Cardiac muscle cell (in vitro differentiated cells and primary cell): ENCODE data around the gene CCDC182. TPM values are rescaled to one million over a fixed set of nuclear protein-coding genes. Genes with fewer than 3 reads are reported as not detected.

Experiments used
- DNase-seq, 2 donors: peaks; one replicate each; pipeline versions ENCODE4 v3.0.0 to v3.0.0-alpha.2; 2010 to 2017; ENCODE audit warnings: low read depth in 1 of 2, low spot score in 1 of 2
- H3K27ac ChIP-seq: fragments of 200-600 bp; sonication (generic); 2 replicates; pipeline ENCODE4 v1.5.1; 2016
- H3K27me3 ChIP-seq: fragments of 200-600 bp; sonication (generic); 2 replicates; pipeline ENCODE4 v1.6.0; 2016; ENCODE audit warnings: control low read depth
- H3K36me3 ChIP-seq: fragments of 200-600 bp; sonication (generic); 2 replicates; pipeline ENCODE4 v1.5.1; 2016; ENCODE audit warnings: control low read depth
- H3K4me1 ChIP-seq: fragments of 200-600 bp; sonication (generic); 2 replicates; pipeline ENCODE4 v1.8.1; 2017; ENCODE audit warnings: low read depth, mild to moderate bottlenecking, mixed run types
- H3K4me3 ChIP-seq: fragments of 200-600 bp; sonication (generic); 2 replicates; pipeline ENCODE4 v1.5.1; 2016; ENCODE audit warnings: mild to moderate bottlenecking
- H3K9me3 ChIP-seq: fragments of 200-600 bp; sonication (generic); 2 replicates; pipeline ENCODE4 v1.5.1; 2017; ENCODE audit warnings: low read depth, mild to moderate bottlenecking, control low read depth
- polyA plus RNA-seq: library from polyadenylated mRNA; unstranded; fragments of >200 nt; fragmentation: Nextera tagmentation; extraction: Ambion mirVana; gene quantifications from 2 replicates; pipeline ENCODE4 v1.2.1, GENCODE V29; 2016
- total RNA-seq: library from RNA; depleted of rRNA; stranded (reverse); fragments of >200 nt; gene quantifications from 2 replicates; pipeline ENCODE4 v1.2.3, GENCODE V29; 2016
- TF ChIP-seq, protein P1 (sequence below): IDR thresholded peaks from 2 replicates; pipeline ENCODE4 v1.5.1; 2012; ENCODE audit warnings: low read depth, mild to moderate bottlenecking, low read length

CCDC182 gene
- total and polyA plus RNA-seq, 2 experiments from 2014 or later, result not detected

GRCh38 chr17:57726838-57727237, 18.3 kb downstream of the CCDC182 start:
- DNase-seq, result no peak
- Histone ChIP-seq H3K27me3 (peaks cover 7% of the 10 kb centered on the region), H3K27ac (no peak overlapping the region), H3K4me1 (peaks cover 21% of the 10 kb centered on the region), H3K9me3 (no peaks in the 10 kb centered on the region), H3K4me3 (no peak overlapping the region), H3K36me3 (no peaks in the 10 kb centered on the region)
- TF ChIP-seq, protein P1, sequence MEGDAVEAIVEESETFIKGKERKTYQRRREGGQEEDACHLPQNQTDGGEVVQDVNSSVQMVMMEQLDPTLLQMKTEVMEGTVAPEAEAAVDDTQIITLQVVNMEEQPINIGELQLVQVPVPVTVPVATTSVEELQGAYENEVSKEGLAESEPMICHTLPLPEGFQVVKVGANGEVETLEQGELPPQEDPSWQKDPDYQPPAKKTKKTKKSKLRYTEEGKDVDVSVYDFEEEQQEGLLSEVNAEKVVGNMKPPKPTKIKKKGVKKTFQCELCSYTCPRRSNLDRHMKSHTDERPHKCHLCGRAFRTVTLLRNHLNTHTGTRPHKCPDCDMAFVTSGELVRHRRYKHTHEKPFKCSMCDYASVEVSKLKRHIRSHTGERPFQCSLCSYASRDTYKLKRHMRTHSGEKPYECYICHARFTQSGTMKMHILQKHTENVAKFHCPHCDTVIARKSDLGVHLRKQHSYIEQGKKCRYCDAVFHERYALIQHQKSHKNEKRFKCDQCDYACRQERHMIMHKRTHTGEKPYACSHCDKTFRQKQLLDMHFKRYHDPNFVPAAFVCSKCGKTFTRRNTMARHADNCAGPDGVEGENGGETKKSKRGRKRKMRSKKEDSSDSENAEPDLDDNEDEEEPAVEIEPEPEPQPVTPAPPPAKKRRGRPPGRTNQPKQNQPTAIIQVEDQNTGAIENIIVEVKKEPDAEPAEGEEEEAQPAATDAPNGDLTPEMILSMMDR, result no peak

DNA sequence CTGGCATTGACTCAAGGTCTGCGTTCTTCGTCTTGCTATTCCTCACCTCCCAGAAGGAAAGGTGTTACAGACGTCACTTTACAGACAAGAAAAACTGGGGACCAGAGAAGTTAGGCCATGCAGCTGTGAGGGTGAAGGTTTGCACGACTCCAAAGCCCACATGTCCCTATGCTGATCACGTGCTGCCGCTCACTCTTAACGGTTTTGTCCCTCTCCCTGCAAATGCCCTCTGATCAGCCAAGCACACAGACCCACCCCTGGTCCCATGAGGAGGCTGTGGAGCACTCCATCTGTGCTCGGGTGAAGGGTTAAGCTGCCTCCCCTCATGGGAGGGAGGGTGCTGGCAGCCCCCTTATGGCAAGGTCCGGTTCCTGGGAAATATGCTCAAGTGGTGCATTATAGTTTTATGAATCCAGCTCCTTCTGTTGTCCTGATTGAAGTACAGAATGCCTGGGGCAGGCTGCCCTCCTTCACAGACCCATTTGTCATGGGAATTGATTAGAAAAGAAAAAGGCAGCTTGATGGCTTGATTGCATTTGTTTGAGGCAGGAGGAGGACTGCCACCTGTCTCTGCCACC, 18.8 kb downstream of the CCDC182 start:
- peaks cover 21% of the 10 kb centered on the region for H3K4me1 ChIP-seq
- no peak overlapping the region for H3K4me3 ChIP-seq
- peaks cover 7% of the 10 kb centered on the region for H3K27me3 ChIP-seq
- DNase-seq, result no peak
- H3K27ac ChIP-seq, result no peak overlapping the region
- TF ChIP-seq, protein P1, result no peak
- H3K9me3 ChIP-seq, result no peaks in the 10 kb centered on the region
- H3K36me3 ChIP-seq, result no peaks in the 10 kb centered on the region

- Histone ChIP-seq H3K4me3 (no peak overlapping the region), H3K9me3 (no peaks in the 10 kb centered on the region), H3K27ac (no peak overlapping the region), H3K36me3 (no peaks in the 10 kb centered on the region), H3K27me3 (peaks cover 4% of the 10 kb centered on the region), H3K4me1 (peaks cover 21% of the 10 kb centered on the region)
- DNase-seq, result no peak
- TF ChIP-seq, protein P1, result no peak
These were observed 20.4 kb downstream of the CCDC182 start for GRCh38 chr17:57724729-57725125.

DNA sequence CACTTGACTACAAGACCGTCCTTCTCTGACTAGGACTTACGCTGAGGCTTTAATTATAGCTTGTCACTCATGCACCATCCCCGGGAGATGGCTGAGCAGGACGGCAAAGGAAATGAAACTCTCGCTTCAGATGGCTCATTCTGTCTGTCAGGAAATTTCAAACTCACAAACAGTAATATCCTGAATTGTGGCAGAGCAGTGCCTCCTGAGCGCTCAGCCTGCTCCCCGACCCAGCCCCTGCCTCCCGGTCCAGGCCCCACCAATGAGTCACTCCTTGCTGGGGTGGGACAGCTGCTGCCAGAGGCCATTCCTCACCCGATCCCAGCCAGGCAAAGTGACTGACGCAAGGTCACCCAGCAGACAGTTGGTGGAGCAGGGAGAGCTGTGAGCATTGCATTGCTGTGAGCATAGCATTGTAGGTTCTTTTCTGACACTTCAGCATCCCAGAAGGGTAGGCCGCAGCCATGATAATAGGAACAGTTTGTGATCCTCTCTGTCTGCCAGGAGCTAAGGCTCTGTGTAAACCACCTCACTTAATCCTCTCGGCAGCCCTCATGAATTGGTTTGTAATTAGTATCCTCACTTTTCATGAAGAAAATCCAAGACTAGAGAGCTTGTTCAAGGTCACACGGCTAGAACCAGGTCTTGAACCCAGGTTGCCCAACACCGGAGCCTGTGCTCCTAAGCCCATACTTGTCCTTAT, 20.9 kb downstream of the CCDC182 start:
- no peak for DNase-seq
- Histone ChIP-seq H3K27ac (no peak overlapping the region), H3K36me3 (no peaks in the 10 kb centered on the region)

GRCh38 chr17:57723427-57724025, 21.6 kb downstream of the CCDC182 start:
- H3K4me1 ChIP-seq, result peaks cover 21% of the 10 kb centered on the region
- no peak for DNase-seq
- no peak overlapping the region for H3K27ac ChIP-seq
- no peaks in the 10 kb centered on the region for H3K9me3 ChIP-seq
- peaks cover 7% of the 10 kb centered on the region for H3K27me3 ChIP-seq
- TF ChIP-seq, protein P1, result no peak
- H3K36me3 ChIP-seq, result no peaks in the 10 kb centered on the region
- H3K4me3 ChIP-seq, result no peak overlapping the region

More for the DNA sequence above, 20.9 kb downstream of the CCDC182 start:
- H3K27me3 ChIP-seq, result peaks cover 6% of the 10 kb centered on the region
- H3K9me3 ChIP-seq, result no peaks in the 10 kb centered on the region
- H3K4me1 ChIP-seq, result peaks cover 21% of the 10 kb centered on the region
- H3K4me3 ChIP-seq, result no peak overlapping the region
- TF ChIP-seq, protein P1, result no peak
